HepG2 (cell line): ENCODE data around the gene TMEM236. TPM values are rescaled to one million over a fixed set of nuclear protein-coding genes. Genes with fewer than 3 reads are reported as not detected.

Source experiments
- ATAC-seq: fragments of 200-7000 bp; cut with Tn5 transposase; 3 replicates; pipeline ENCODE4 v1.9.1; 2020; ENCODE audit warnings: mild to moderate bottlenecking, moderate library complexity
- BruUV-seq: library from RNA; stranded (reverse); fragments of 400-500 nt; replicated peaks from 2 replicates; lab custom pipeline; 2021; lab: Mats Ljungman, UMichigan
- CTCF ChIA-PET: fragments of 300-600 bp; formaldehyde crosslinking; extraction: SDS; loops from one replicate; lab custom pipeline; 2021; ENCODE audit warnings: low total read pairs, inconsistent platforms, low intra/inter-chr PET ratio; lab: Yijun Ruan, JAX
- POLR2A ChIA-PET: fragments of 350-600 bp; sonication (Branson Sonifier 250); formaldehyde crosslinking; loops from one replicate; lab custom pipeline; 2020; ENCODE audit warnings: antibody characterized with exemption, inconsistent platforms; lab: Yijun Ruan, JAX
- DNase-seq: peaks from one replicate; pipeline ENCODE4 v3.0.0-alpha.2; 2015; ENCODE audit warnings: low spot score
- FAIRE-seq: peaks from 3 replicates; lab custom pipeline; 2011; peaks lifted over from hg19 to GRCh38; lab: Jason Lieb, UNC
- H2AFZ ChIP-seq: one replicate; pipeline ENCODE4 v1.6.1; 2011; ENCODE audit warnings: low read length, inconsistent platforms
- H3K27ac ChIP-seq: fragments of 300-600 bp; 3 replicates; pipeline ENCODE4 v1.8.0; 2011; ENCODE audit warnings: mixed run types, mild to moderate bottlenecking, mixed read lengths, low read length, inconsistent platforms; ENCODE audit not compliant: insufficient read depth; ENCODE audit errors: extremely low read length
- H3K27me3 ChIP-seq, 2 experiments: fragments of 200-600 bp in 1 of 2; 2 replicates in 1 of 2; 3 replicates in 1 of 2; pipeline versions ENCODE4 v1.6.0 to v1.8.0; 2011; ENCODE audit warnings: low read length in 2 of 2, mild to moderate bottlenecking in 2 of 2, moderate library complexity in 2 of 2, inconsistent platforms in 1 of 2; ENCODE audit not compliant: insufficient read depth in 2 of 2, control insufficient read depth in 1 of 2
- H3K36me3 ChIP-seq, 2 experiments: fragments of 200-600 bp in 1 of 2; replicated peaks in 1 of 2; 2 replicates in 1 of 2; 3 replicates in 1 of 2; pipeline versions ENCODE4 v1.5.1 to v1.8.0; 2011; ENCODE audit warnings: low read length in 2 of 2, inconsistent platforms in 1 of 2; ENCODE audit not compliant: insufficient read depth in 2 of 2, control insufficient read depth in 1 of 2
- H3K4me1 ChIP-seq: 2 replicates; pipeline ENCODE4 v1.5.1; 2012; ENCODE audit warnings: low read length, inconsistent platforms; ENCODE audit not compliant: insufficient read depth
- H3K4me2 ChIP-seq: 2 replicates; pipeline ENCODE4 v1.6.0; 2011; ENCODE audit warnings: low read depth, low read length, inconsistent platforms
- H3K4me3 ChIP-seq, 3 experiments: fragments of 200-600 bp in 1 of 3; sonication (generic), shearing (Covaris generic) in 1 of 3; replicated peaks in 1 of 3; 2 replicates each; pipeline ENCODE4 v1.5.1; 2011 to 2016; ENCODE audit warnings: low read length in 3 of 3, inconsistent platforms in 2 of 3, low read depth in 2 of 3, mild to moderate bottlenecking in 2 of 3, control low read depth in 1 of 3, mixed read lengths in 1 of 3; ENCODE audit not compliant: insufficient read depth in 1 of 3
- H3K79me2 ChIP-seq: one replicate; pipeline ENCODE4 v1.6.1; 2011; ENCODE audit warnings: low read length, inconsistent platforms; ENCODE audit not compliant: insufficient read depth
- H3K9ac ChIP-seq: 2 replicates; pipeline ENCODE4 v1.6.0; 2011; ENCODE audit warnings: mild to moderate bottlenecking, low read depth, low read length, inconsistent platforms; ENCODE audit not compliant: insufficient read depth
- H3K9me3 ChIP-seq: 2 replicates; pipeline ENCODE4 v1.5.1; 2012; ENCODE audit warnings: mild to moderate bottlenecking, low read length
- H4K20me1 ChIP-seq: 2 replicates; pipeline ENCODE4 v1.6.0; 2011; ENCODE audit warnings: inconsistent platforms, mild to moderate bottlenecking, low read length, moderate library complexity; ENCODE audit not compliant: insufficient read depth
- AKAP8 ChIP-seq: sonication (generic); formaldehyde crosslinking; IDR thresholded peaks from 2 replicates; pipeline ENCODE4 v1.5.1; 2020; ENCODE audit warnings: mild to moderate bottlenecking, missing genetic modification reagents
- JARID2 ChIP-seq: sonication (generic); formaldehyde crosslinking; IDR thresholded peaks from 2 replicates; pipeline ENCODE4 v1.8.1; 2023; ENCODE audit warnings: missing genetic modification reagents, inconsistent platforms; ENCODE audit not compliant: insufficient replicate concordance
- NFE2L1 ChIP-seq: sonication (generic); formaldehyde crosslinking; IDR thresholded peaks from 2 replicates; pipeline ENCODE4 v1.4.0; 2020; ENCODE audit warnings: missing genetic modification reagents, mild to moderate bottlenecking, borderline replicate concordance
- SKI ChIP-seq: fragments of 450-650 bp; IDR thresholded peaks from one replicate; pipeline ENCODE4 v1.6.1; 2018; ENCODE audit warnings: mild to moderate bottlenecking; ENCODE audit not compliant: partially characterized antibody
- SRY ChIP-seq: sonication (generic); formaldehyde crosslinking; IDR thresholded peaks from 2 replicates; pipeline ENCODE4 v1.8.0; 2022; ENCODE audit warnings: mild to moderate bottlenecking, missing genetic modification reagents
- TARDBP ChIP-seq: sonication (generic); formaldehyde crosslinking; IDR thresholded peaks from 2 replicates; pipeline ENCODE4 v1.8.0; 2022; ENCODE audit warnings: mild to moderate bottlenecking, missing genetic modification reagents
- ZNF317 ChIP-seq: sonication (generic); formaldehyde crosslinking; IDR thresholded peaks from 2 replicates; pipeline ENCODE4 v1.5.0; 2020; ENCODE audit warnings: mild to moderate bottlenecking, missing genetic modification reagents
- ZNF768 ChIP-seq: sonication (generic); formaldehyde crosslinking; IDR thresholded peaks from 2 replicates; pipeline ENCODE4 v1.4.0; 2020; ENCODE audit warnings: missing genetic modification reagents
- ZNF772 ChIP-seq: sonication (generic); formaldehyde crosslinking; IDR thresholded peaks from 2 replicates; pipeline ENCODE4 v1.5.0; 2020; ENCODE audit warnings: mild to moderate bottlenecking, missing genetic modification reagents
- ZSCAN20 ChIP-seq: sonication (generic); formaldehyde crosslinking; IDR thresholded peaks from 2 replicates; pipeline ENCODE4 v1.4.0; 2020; ENCODE audit warnings: missing genetic modification reagents, mild to moderate bottlenecking, borderline replicate concordance
- ZSCAN9 ChIP-seq: IDR thresholded peaks from 2 replicates; pipeline ENCODE4 v1.6.1; 2016; ENCODE audit warnings: borderline replicate concordance
- WGBS: methylation state at CpG from one replicate; pipeline ENCODE4 v1.1.6; 2017; ENCODE audit warnings: low lambda C conversion rate; 5-methylcytosine and 5-hydroxymethylcytosine counted together
- in situ Hi-C: cut with HindIII; loops from 2 replicates; pipeline ENCODE4 v1.10.0; 2017; ENCODE audit warnings: low pct_unique_long_range_greater_than_20kb; ENCODE audit not compliant: extremely low pct_ligation_motif_present
- intact Hi-C: fragments of 100-400 bp; cut with micrococcal nuclease; formaldehyde crosslinking; loops from one replicate; pipeline ENCODE4 v1.10.0; 2022; ENCODE audit not compliant: unreplicated experiment
- polyA plus RNA-seq, 8 experiments: library from polyadenylated mRNA; depleted of rRNA in 3 of 8; stranded (reverse) in 7 of 8; unstranded in 1 of 8; fragments of >200 nt; fragmentation: Illumina TruSeq in 4 of 8; extraction: Trizol in 4 of 8; gene quantifications; 2 replicates each; pipeline versions ENCODE4 v1.2.1 to v1.2.3, GENCODE V29; 2011 to 2016; ENCODE audit warnings: low read depth in 4 of 8, missing spikeins in 1 of 8, mixed read lengths in 1 of 8; ENCODE audit not compliant: insufficient read depth in 1 of 8
- total RNA-seq, 5 experiments: library from RNA; depleted of rRNA; stranded (reverse); fragments of >200 nt; fragmentation: Illumina TruSeq; extraction: Trizol; gene quantifications; 2 replicates each; pipeline ENCODE4 v1.2.3, GENCODE V29; 2016; ENCODE audit warnings: low read depth in 1 of 5

Gene TMEM236
- total and polyA plus RNA-seq, 2 of the 13 experiments (the other 11 are each of a cell fraction or from before 2014, with no cell fraction given): 0.04 to 0.08 TPM

DNA sequence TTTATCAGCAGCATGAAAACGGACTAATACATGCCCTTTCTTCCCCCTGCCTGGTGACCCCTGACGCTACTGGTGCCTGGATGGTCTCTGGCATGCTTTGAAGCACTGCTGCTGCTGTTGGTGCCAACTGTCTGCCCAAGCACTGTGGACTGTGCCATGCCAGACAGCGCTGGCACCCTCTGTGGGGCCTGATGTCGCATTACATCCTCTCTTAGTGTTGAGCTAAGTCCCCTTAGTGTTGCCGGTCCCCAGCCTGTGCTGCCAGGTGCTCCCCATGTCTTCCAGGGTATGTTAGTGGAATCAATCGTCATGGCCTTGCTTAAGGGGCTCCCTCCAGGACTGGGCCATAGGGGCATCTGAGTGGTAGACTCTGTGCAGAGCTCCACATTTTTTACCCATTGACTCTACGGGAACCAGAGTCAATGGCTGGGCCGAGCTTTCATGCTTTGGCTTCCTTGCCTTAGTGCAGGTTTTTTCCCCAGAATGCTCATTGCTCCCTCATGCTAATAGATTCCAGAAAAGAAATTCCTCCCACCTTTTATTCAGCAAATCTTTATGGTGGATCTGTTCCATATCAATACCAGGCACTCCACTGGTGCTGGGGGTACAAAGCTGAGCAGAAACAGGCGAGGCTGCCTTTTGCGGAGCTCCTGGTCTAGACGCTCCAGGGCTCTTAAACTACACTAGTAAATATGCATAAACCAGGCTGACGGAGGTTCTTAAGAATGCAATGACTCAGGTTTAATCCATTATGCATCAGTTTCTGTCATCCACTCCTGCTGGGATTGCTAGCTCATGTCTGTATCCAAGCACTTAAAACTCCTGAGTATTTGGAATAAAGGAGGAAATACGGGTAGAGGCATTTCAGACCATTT, 35.3 kb downstream of the TMEM236 start:
- no TSS peak for BruUV-seq
- in situ Hi-C loops: no loop called here
- H3K9ac ChIP-seq: no peak overlapping the region
- TF ChIP-seq ZNF772 (no peak), AKAP8 (CRISPR knock-in tag) (no peak), ZSCAN9 (CRISPR knock-in tag) (no peak), ZNF768 (CRISPR knock-in tag) (no peak), SKI (no peak), NFE2L1 (CRISPR knock-in tag) (no peak), ZNF317 (CRISPR knock-in tag) (no peak), TARDBP (CRISPR knock-in tag) (no peak), SRY (CRISPR knock-in tag) (no peak), JARID2 (CRISPR knock-in tag) (no peak), ZSCAN20 (CRISPR knock-in tag) (no peak)
- intact Hi-C loops: no loop called here
- no peak overlapping the region for H3K4me3 ChIP-seq
- no peak overlapping the region for H3K27ac ChIP-seq
- no peak for DNase-seq
- H3K4me1 ChIP-seq: no peaks in the 10 kb centered on the region
- ChIA-PET POLR2A (no interaction called here), CTCF (no interaction called here)
- no peak for ATAC-seq
- WGBS: 35% methylated on average over 9 of the region's 13 CpGs
- no peak for FAIRE-seq
- H2AFZ ChIP-seq: no peak overlapping the region
- no peaks in the 10 kb centered on the region for H3K79me2 ChIP-seq
- no peak overlapping the region for H3K4me2 ChIP-seq
- no peaks in the 10 kb centered on the region for H4K20me1 ChIP-seq
- H3K27me3 ChIP-seq: peaks cover 0 to 11% of the 10 kb centered on the region in 2 experiments; a peak in 4 of 5 replicates
- H3K36me3 ChIP-seq: no peaks in the 10 kb centered on the region
- no peaks in the 10 kb centered on the region for H3K9me3 ChIP-seq
